ENCODE data around the gene SLC9A9.

SLC9A9 gene

GRCh38 chr3:143648708-143649107 lies 199.6 kb downstream of the SLC9A9 start:
- DNase-seq (ENCODE audit: low read depth), result peak; percentile 14

- DNase-seq (ENCODE audit: low read depth), result no peak
Observed at GRCh38 chr3:143648218-143648617, 200.1 kb downstream of the SLC9A9 start.

GRCh38 chr3:143644370-143645089 lies 203.7 kb downstream of the SLC9A9 start:
- peak; percentile 88 for DNase-seq (ENCODE audit: low read depth)

GRCh38 chr3:143643905-143644304 lies 204.4 kb downstream of the SLC9A9 start:
- DNase-seq (ENCODE audit: low read depth), result peak; percentile 55

- no peak for DNase-seq (ENCODE audit: low read depth)
Observed at GRCh38 chr3:143640774-143641173, 207.5 kb downstream of the SLC9A9 start.

GRCh38 chr3:143637133-143637532 lies 211.1 kb downstream of the SLC9A9 start:
- no peak for DNase-seq (ENCODE audit: low read depth)

GRCh38 chr3:143634991-143635390 lies 213.3 kb downstream of the SLC9A9 start:
- no peak for DNase-seq (ENCODE audit: low read depth)

- DNase-seq (ENCODE audit: low read depth), result no peak
Observed at GRCh38 chr3:143634427-143634826, 213.8 kb downstream of the SLC9A9 start.

GRCh38 chr3:143633816-143634215 lies 214.5 kb downstream of the SLC9A9 start:
- no peak for DNase-seq (ENCODE audit: low read depth)

GRCh38 chr3:143629726-143630125 lies 218.5 kb downstream of the SLC9A9 start:
- DNase-seq (ENCODE audit: low read depth), result no peak

GRCh38 chr3:143628971-143629370 lies 219.3 kb downstream of the SLC9A9 start:
- DNase-seq (ENCODE audit: low read depth), result peak; percentile 89

GRCh38 chr3:143627336-143627735 lies 220.9 kb downstream of the SLC9A9 start:
- peak; percentile 24 for DNase-seq (ENCODE audit: low read depth)

- no peak for DNase-seq (ENCODE audit: low read depth)
Observed at GRCh38 chr3:143619231-143619630, 229.0 kb downstream of the SLC9A9 start.

- no peak for DNase-seq (ENCODE audit: low read depth)
Observed at GRCh38 chr3:143617050-143617449, 231.2 kb downstream of the SLC9A9 start.

GRCh38 chr3:143613226-143613625 lies 235.0 kb downstream of the SLC9A9 start:
- peak; percentile 87 for DNase-seq (ENCODE audit: low read depth)

- DNase-seq (ENCODE audit: low read depth), result no peak
Observed at GRCh38 chr3:143612541-143612940, 235.7 kb downstream of the SLC9A9 start.

- DNase-seq (ENCODE audit: low read depth), result peak; percentile 100
Observed at GRCh38 chr3:143608966-143609365, 239.3 kb downstream of the SLC9A9 start.

- DNase-seq (ENCODE audit: low read depth), result peak; percentile 27
Observed at GRCh38 chr3:143605233-143605950, 242.9 kb downstream of the SLC9A9 start.

- peak; percentile 30 for DNase-seq (ENCODE audit: low read depth)
Observed at GRCh38 chr3:143604402-143605185, 243.7 kb downstream of the SLC9A9 start.

- no peak for DNase-seq (ENCODE audit: low read depth)
Observed at GRCh38 chr3:143603774-143604173, 244.5 kb downstream of the SLC9A9 start.

- DNase-seq (ENCODE audit: low read depth), result peak; percentile 82
Observed at GRCh38 chr3:143601723-143602484, 246.4 kb downstream of the SLC9A9 start.
